Measurements from ENCODE around the gene NAA80. TPM values are rescaled to one million over a fixed set of nuclear protein-coding genes. Genes with fewer than 3 reads are reported as not detected.
A peak's percentile ranks its signal among the peaks of the same experiment; 100 is the strongest.

The NAA80 gene
- polyA plus RNA-seq, 3 donors: 2.3 to 21.3 (median 4.6) TPM

- Mint-ChIP-seq H3K27ac (peak overlapping the region in 4 of 7 donors; percentile 28 to 97 (median 79)), H3K4me3 (no peak overlapping the region), H3K27me3 (ENCODE audit: low read depth in 3 of 3) (no peaks in the 10 kb centered on the region), H3K4me1 (peaks cover 78% of the 10 kb centered on the region), H3K36me3 (peaks cover 57 to 89% of the 10 kb centered on the region in 2 donors), H3K9me3 (peaks cover 0 to 2% (median 0%) of the 10 kb centered on the region in 7 donors)
- H2AFZ ChIP-seq (ENCODE audit: insufficient read depth, low read depth, low read length, poor library complexity, severe bottlenecking): no peak overlapping the region
- H3K9me3 ChIP-seq (replicated peaks in 1 of 2; ENCODE audit: control insufficient read depth in 1 of 2, insufficient read depth in 1 of 2, low read length in 2 of 2): no peaks in the 10 kb centered on the region
- WGBS (ENCODE audit: insufficient coverage): no CpG with 5 or more reads among the region's 4 CpGs
- no peak for DNase-seq
- no peak overlapping the region for H3K4me3 ChIP-seq (replicated peaks in 1 of 3; ENCODE audit: low read depth in 2 of 3, low read length in 3 of 3)
- H3K9ac ChIP-seq (ENCODE audit: insufficient read depth, low read length, poor library complexity, severe bottlenecking): no peak overlapping the region
- peaks cover 100% of the 10 kb centered on the region for H4K20me1 ChIP-seq (ENCODE audit: insufficient read depth, low read length)
- H3K79me2 ChIP-seq (ENCODE audit: insufficient read depth, low read length): peaks cover 100% of the 10 kb centered on the region
- TF ChIP-seq CTCF (IDR thresholded peaks at IDR 0.05): no peak
- no peak overlapping the region for H3K4me2 ChIP-seq (replicated peaks; ENCODE audit: extremely low read depth, low read length, poor library complexity, severe bottlenecking)
- H3K4me1 ChIP-seq (ENCODE audit: control insufficient read depth in 1 of 2, insufficient read depth in 2 of 2, low read length in 2 of 2): peaks cover 87 to 90% of the 10 kb centered on the region in 2 donors
- H3K27me3 ChIP-seq (ENCODE audit: control insufficient read depth in 2 of 2, insufficient read depth in 2 of 2, low read length in 2 of 2): no peaks in the 10 kb centered on the region
- intact Hi-C loops (cut with micrococcal nuclease): no loop called here
- H3K27ac ChIP-seq (ENCODE audit: low read depth in 1 of 2, low read length in 2 of 2): peak overlapping the region in 1 of 2 donors; percentile 100
- peaks cover 72 to 87% of the 10 kb centered on the region in 2 donors for H3K36me3 ChIP-seq (replicated peaks in 1 of 2; ENCODE audit: control insufficient read depth in 1 of 2, insufficient read depth in 2 of 2, low read length in 2 of 2)
Observed at GRCh38 chr3:50250514-50250913, 48.7 kb downstream of the NAA80 start.

GRCh38 chr3:50249457-50249856 is 49.7 kb downstream of the NAA80 start:
- intact Hi-C loops (cut with micrococcal nuclease): no loop called here
- WGBS (ENCODE audit: insufficient coverage): 90% methylated on average over 2 of the region's 5 CpGs
- no peaks in the 10 kb centered on the region for H3K9me3 ChIP-seq (replicated peaks in 1 of 2; ENCODE audit: control insufficient read depth in 1 of 2, insufficient read depth in 1 of 2, low read length in 2 of 2)
- peaks cover 87 to 90% of the 10 kb centered on the region in 2 donors for H3K4me1 ChIP-seq (ENCODE audit: control insufficient read depth in 1 of 2, insufficient read depth in 2 of 2, low read length in 2 of 2)
- H3K79me2 ChIP-seq (ENCODE audit: insufficient read depth, low read length): peaks cover 100% of the 10 kb centered on the region
- peaks cover 100% of the 10 kb centered on the region for H4K20me1 ChIP-seq (ENCODE audit: insufficient read depth, low read length)
- Mint-ChIP-seq H3K9me3 (peaks cover 0 to 2% (median 0%) of the 10 kb centered on the region in 7 donors), H3K4me3 (no peak overlapping the region), H3K27ac (peak overlapping the region in 4 of 7 donors; percentile 81 to 97 (median 93)), H3K4me1 (peaks cover 80% of the 10 kb centered on the region), H3K36me3 (peaks cover 52 to 89% of the 10 kb centered on the region in 2 donors), H3K27me3 (ENCODE audit: low read depth in 3 of 3) (peaks cover 0 to 3% (median 0%) of the 10 kb centered on the region in 3 donors)
- DNase-seq: no peak
- H3K27ac ChIP-seq (ENCODE audit: low read depth in 1 of 2, low read length in 2 of 2): peak overlapping the region; percentile 98 to 100
- H3K4me3 ChIP-seq (replicated peaks in 1 of 3; ENCODE audit: low read depth in 2 of 3, low read length in 3 of 3): no peak overlapping the region
- TF ChIP-seq CTCF (IDR thresholded peaks at IDR 0.05): no peak
- peaks cover 70 to 77% of the 10 kb centered on the region in 2 donors for H3K36me3 ChIP-seq (replicated peaks in 1 of 2; ENCODE audit: control insufficient read depth in 1 of 2, insufficient read depth in 2 of 2, low read length in 2 of 2)
- no peak overlapping the region for H3K4me2 ChIP-seq (replicated peaks; ENCODE audit: extremely low read depth, low read length, poor library complexity, severe bottlenecking)
- H3K27me3 ChIP-seq (ENCODE audit: control insufficient read depth in 2 of 2, insufficient read depth in 2 of 2, low read length in 2 of 2): no peaks in the 10 kb centered on the region
- no peak overlapping the region for H2AFZ ChIP-seq (ENCODE audit: insufficient read depth, low read depth, low read length, poor library complexity, severe bottlenecking)
- no peak overlapping the region for H3K9ac ChIP-seq (ENCODE audit: insufficient read depth, low read length, poor library complexity, severe bottlenecking)
